RKO (cell line): Measurements from ENCODE around the gene HYCC1.
A peak's percentile ranks its signal among the peaks of the same experiment; 100 is the strongest.

Source experiments
- DNase-seq: peaks from one replicate; pipeline ENCODE4 v3.0.0-alpha.2; 2016; ENCODE audit warnings: low spot score

Gene HYCC1

DNA sequence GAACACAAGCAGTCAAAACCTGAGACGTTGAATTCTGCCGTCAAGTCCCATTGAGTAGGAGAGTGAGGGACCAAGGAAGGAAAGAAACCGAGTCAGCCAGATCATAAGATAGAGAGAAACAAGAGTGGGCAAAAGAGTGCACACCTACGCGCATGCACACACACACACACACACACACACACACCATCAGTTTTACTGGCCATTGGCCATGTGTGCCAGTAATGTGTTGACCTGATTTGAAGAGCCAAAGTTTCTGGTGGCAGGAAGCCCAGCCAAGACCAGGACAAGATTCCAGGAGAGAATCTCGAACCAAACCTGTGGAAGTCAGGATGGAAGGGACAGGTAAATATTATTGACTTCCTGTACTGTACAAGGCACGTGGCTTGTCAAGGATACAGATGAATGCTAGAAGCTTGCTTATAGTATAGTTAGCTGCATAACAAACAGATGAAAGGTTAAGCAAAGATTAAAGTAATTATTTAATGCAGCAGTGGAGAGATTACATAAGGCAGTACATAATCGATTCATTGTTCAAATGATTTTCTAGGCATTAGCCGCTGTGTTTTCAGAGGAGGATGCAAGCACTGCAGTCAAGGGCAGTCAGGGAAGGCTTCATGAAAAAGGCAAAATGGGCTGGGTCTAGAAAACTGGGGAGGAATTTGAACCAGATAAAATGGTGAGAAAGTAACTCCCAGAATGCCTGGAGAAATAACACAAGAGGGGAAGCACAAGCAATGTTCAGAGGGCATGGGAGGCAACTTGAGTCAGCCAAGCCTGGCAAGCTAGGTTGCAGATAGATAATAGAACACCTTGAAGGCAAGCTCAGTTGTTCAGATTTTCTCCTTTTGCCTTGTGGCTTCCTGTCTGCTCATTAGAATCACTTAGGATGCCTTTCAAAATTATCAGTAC lies 2.7 kb upstream of the HYCC1 start:
- DNase-seq, result no peak

DNA sequence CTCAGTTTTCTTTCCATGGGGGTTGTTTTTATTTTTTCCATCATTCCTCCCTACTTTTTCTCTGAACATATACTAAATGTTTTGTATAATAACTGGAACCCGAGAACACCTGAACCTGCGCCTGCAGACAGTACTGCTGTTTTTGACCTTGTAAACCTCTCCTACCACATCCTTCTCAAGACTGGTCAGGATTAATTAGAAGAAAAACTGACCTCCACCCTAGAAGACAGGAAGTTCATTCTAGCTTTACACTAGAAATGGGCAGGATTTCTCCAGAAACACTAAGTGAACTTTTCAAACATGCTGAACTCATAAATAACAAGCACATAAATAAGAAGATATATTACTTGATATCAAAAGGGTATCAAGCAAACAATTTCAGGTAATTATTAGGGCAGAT lies 751 bp upstream of the HYCC1 start:
- no peak for DNase-seq

DNA sequence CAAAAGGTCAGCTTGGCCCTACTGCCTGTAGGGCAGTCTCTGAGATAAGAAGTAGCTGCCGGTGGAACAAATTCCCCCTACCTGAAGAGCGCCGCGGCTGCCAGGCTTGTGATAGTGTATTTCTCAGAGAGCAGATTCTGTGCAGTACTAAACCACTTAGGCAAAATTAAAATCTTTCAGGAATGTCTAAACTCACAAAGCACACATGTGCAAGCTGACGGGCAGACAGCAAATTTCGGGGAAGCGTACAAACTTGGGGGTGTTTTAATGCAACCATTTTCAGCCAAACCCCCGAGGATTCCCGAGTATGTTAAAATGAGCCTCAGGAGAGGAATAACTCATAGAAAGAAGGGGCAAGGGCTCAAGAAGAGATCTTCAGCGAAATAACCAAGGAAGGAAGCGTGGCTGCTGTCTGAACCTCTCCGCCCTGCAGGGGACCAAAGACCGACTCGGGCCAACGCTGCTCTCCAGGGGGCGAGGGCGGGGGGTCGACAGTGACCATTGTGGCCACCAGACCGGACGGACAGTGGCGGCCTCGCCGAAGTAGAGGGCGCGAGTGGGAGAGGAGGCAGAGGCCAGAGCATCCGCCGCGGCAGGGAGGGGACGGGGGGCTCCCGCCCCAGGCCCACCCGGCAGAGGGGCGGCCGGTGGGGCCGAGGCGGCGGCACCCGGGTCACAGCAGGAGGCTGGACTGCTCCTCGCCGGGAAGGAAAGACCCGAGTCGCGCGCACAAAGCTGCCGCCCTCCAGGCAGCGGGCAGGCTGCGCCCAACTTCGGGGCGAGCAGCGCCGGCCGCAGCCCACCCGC lies 819 bp downstream of the HYCC1 start:
- no peak for DNase-seq

DNA sequence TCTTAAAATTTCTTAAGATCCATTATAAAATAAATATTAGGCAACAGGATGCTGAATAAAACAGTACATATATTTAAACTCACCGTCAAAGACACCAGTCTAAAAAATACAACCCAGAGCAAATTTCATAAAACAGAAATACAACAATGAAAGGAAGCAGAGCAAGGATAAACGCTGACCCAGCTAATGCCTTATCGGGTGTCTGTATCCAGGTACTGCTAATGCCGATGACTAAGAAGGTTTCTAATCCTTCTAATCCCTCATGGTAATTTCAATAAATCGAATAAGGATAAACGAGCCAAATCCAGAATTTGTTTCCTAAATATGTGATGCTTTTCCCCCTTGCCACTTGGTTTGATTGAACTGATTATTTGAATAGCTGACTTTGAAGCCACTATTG lies 1.7 kb downstream of the HYCC1 start:
- no peak for DNase-seq

DNA sequence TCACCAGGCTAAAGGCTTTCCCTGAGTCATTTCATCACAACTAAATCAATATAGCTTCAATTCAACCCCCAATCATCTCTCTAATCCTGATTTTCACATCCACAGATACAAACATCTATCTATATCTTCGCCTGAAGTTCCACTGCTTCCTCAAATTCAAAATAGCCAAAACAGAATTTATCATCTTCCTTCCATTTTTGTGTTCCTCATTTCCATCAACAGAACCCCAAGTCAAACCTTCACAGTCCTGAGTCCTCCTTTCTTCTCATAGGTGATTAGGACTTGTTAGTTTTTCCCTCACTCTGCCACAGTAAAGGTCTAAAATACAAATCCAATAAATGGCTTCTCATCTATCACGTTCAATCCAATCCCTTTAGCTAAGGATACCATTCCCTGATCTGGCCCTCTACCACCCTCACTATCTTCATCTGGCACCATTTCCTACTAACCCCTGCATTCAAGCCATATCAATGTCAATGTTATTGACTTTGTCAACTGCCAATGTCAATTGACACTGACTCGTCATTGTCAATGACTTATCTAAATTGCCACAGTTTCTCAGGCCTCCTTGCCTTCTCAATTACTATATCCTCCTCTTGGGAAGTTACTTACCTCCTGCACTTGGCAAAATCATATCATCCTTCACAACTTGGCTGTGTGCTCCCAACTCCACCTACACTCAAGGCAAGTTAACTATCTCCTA lies 2.6 kb downstream of the HYCC1 start:
- DNase-seq, result no peak

DNA sequence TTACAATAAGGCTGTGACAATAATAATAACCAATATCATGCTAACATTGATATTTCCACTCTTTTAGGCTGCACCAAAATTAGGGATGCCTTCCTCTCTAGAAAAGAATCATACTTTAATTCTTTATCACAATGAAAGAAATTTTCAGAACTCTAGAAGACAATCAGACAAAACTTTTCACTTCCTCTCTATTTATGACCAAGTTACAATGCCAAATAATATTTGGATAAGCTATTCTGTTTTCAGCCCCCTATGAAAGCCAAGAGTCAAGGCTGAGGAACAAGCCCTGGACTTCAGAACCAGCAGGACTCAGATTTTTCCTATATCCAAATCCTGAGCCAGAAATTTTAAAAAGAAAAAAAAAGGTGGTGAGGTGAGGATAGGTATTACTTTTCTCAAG lies 4.6 kb downstream of the HYCC1 start:
- no peak for DNase-seq

DNA sequence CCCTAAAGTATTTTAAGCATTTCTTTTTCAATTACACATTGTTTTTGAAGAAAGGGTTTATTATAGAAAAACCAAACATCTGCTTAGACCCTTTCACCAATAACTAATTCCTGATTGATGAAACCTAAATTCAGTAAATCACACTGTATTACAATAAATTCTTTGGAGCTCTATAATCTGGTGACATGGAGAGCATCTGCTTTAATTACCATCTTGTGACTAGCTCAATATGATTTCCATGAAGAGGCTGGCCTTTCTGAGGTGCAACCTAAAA lies 9.7 kb downstream of the HYCC1 start:
- DNase-seq, result no peak

GRCh38 chr7:23003505-23004246 lies 10.3 kb downstream of the HYCC1 start:
- DNase-seq, result no peak

- DNase-seq, result no peak
Observed at GRCh38 chr7:23002698-23003097, 11.2 kb downstream of the HYCC1 start.

GRCh38 chr7:23001610-23002009 lies 12.3 kb downstream of the HYCC1 start:
- no peak for DNase-seq

GRCh38 chr7:23000597-23001360 lies 13.2 kb downstream of the HYCC1 start:
- no peak for DNase-seq

DNA sequence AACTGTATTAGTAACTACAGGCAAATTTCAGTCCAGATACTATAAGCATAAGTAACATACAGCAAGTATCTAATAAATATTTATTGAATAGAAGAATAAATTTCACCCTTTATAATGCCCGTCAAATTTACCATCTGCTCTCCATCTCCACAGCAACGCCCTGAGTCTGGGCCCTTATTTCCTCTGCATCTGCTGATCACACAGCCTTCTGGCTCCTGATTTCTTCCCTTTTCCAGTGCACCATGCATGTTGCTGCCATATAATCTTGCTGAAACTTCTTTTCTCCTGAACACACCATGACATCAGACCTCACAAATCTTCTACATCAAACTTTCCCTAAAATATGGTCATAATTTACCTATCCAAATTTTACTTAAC lies 15.4 kb downstream of the HYCC1 start:
- DNase-seq, result no peak

GRCh38 chr7:22997871-22998518 lies 15.9 kb downstream of the HYCC1 start:
- no peak for DNase-seq

GRCh38 chr7:22996470-22996869 lies 17.5 kb downstream of the HYCC1 start:
- DNase-seq, result no peak

- DNase-seq, result no peak
Observed at GRCh38 chr7:22995011-22995410, 18.9 kb downstream of the HYCC1 start.

DNA sequence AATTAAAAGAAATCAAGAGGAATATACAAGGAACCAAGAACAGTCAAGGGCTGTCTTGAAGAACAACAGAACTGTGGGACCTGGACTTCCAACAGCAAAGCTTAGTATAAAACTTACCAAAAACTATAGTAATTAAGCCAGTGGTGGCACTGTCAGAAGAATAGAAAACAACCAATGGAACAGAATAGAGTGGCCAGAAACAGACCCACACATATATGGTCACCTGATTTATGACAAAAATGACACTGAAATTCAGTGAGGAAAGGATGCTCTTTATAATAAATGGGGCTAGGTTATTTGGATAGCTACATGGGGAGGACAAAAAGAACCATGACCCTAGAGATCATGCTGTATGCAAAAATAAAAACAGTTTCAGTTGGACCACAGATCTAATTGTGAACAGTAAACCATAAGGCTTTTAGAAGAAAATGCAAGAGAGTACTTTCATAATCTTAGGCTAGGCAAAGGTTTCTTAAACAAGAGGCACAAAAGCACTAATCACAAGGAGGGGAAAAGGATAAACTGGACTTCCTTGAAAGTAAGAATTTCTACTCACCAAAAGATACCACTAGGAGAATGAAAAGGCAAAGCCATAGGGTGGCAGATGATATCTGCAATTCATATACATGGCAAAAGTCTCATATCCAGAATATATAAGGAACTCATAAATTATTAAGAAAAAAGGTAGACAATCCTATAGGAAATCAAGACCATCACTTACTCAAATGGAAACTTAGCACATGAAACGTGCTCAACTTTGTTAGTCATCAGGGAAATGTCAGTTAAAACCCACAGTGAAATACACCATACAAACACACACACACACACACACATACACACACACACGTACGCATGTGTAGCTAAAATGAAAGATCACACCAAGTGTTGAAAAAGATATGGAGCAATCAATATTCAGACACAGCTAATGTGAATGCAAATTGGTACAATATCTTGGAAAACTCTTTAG lies 20.8 kb downstream of the HYCC1 start:
- DNase-seq, result no peak

GRCh38 chr7:22990588-22990949 lies 23.4 kb downstream of the HYCC1 start:
- DNase-seq, result peak; percentile 35

DNA sequence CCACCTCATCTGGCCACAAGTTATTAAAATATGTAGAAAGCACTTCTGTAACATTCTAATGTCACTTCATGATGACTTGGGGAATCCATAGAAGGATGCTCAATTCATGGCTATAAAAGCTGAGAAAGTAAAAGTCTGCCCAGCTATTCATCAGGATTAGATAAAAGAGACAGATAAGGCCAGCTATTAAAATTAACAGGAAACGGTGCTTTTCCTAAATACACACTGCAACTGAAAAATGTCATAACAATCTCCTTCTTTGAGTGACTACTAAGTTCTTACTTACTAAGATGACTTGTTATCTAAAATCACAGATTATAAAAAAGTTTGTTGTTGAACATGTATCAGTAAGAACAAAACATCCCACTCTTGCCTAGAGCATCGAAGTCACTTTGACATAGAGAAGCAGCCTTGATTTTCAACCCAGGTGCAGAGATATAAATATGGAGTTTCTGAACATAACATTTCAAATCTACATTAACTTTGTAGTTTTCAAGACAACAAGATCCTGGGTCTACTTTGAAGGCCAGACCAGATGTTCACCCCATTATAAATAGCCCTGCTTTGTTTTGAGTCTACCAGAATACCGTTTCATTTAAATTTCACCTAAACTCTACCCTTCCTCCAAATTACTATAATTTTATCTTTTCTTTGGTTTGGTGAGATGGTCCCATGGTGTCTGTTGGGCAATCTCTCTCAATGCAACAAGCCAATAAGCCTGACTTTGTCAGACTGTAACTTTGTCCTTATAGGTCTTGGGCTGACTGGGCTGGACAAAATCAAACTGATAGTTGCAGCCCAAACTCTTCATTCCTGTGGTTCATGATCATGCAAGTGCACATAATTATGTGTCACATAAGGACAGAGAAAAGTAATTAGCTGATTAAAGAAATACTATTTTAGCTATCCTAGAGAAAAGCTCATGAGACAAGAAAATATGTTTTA lies 24.0 kb downstream of the HYCC1 start:
- DNase-seq, result no peak

DNA sequence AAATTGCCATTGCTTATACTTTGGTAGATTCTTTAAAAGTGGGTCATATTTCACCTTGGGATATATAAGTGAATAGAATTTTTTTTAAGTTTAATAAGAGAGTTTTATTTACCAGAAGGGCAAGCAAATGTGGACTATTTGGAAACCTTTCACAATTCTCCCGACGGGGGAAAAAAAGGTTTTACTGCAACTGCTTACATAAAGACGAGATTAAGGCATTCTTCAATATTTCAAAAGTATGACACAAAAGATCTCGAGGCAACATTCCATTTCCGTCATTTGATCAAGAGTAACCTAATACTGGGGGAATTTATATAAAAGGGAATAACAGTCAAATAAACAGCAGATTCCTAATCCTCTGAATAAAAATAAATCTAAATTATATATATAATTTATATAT lies 28.5 kb downstream of the HYCC1 start:
- DNase-seq, result no peak
